ENCODE results near the gene LARP1B. TPM values are rescaled to one million over a fixed set of nuclear protein-coding genes. Genes with fewer than 3 reads are reported as not detected.

Gene LARP1B
- total RNA-seq, 1 experiment from 2014 or later: 14.8 TPM

- Histone ChIP-seq H3K79me2 (ENCODE audit: low read length) (no peaks in the 10 kb centered on the region), H3K27me3 (ENCODE audit: low read length) (no peaks in the 10 kb centered on the region), H2AFZ (ENCODE audit: low read length) (no peak overlapping the region), H4K20me1 (ENCODE audit: low read length) (no peaks in the 10 kb centered on the region), H3K27ac (ENCODE audit: low read length) (no peak overlapping the region), H3K4me2 (ENCODE audit: low read length) (no peak overlapping the region), H3K9ac (ENCODE audit: low read length) (no peak overlapping the region), H3K4me3 (ENCODE audit: low read length) (no peak overlapping the region), H3K4me1 (ENCODE audit: insufficient read depth, low read length) (no peaks in the 10 kb centered on the region), H3K9me2 (replicated peaks; ENCODE audit: low read length) (no peaks in the 10 kb centered on the region), H3F3A (ENCODE audit: low read length, unreplicated experiment) (no peaks in the 10 kb centered on the region), H3K9me3 (ENCODE audit: low read length) (no peaks in the 10 kb centered on the region), H3K36me3 (ENCODE audit: low read depth, low read length) (no peaks in the 10 kb centered on the region)
- no TSS peak for BruUV-seq (replicated peaks)
- ChIA-PET POLR2A (ENCODE audit: unreplicated experiment) (no interaction called here), CTCF (no interaction called here)
- no peak for TF ChIP-seq EZH2phosphoT487 (IDR thresholded peaks at IDR 0.05; ENCODE audit: borderline replicate concordance, low read length)
- no peak for TF ChIP-seq EZH2 (IDR thresholded peaks at IDR 0.05; ENCODE audit: low read length, unreplicated experiment)
- TF ChIP-seq CTCF (conservative IDR thresholded peaks at IDR 0.05; ENCODE audit: low read depth, low read length): no peak
- DNase-seq (no peak), ATAC-seq (no peak)
- intact Hi-C loops (cut with micrococcal nuclease): no loop called here
These were observed 84.6 kb downstream of the LARP1B start for GRCh38 chr4:128145727-128146126.

GRCh38 chr4:128153800-128154199, 92.7 kb downstream of the LARP1B start:
- no peaks in the 10 kb centered on the region for H3K9me3 ChIP-seq (ENCODE audit: low read length)
- no peak overlapping the region for H3K4me2 ChIP-seq (ENCODE audit: low read length)
- no peaks in the 10 kb centered on the region for H3K9me2 ChIP-seq (replicated peaks; ENCODE audit: low read length)
- H3K79me2 ChIP-seq (ENCODE audit: low read length): no peaks in the 10 kb centered on the region
- no peaks in the 10 kb centered on the region; the same call in 1 of the 2 replicates for H3K4me1 ChIP-seq (ENCODE audit: insufficient read depth, low read length)
- no peaks in the 10 kb centered on the region for H3K27me3 ChIP-seq (ENCODE audit: low read length)
- peak; percentile 81 for ATAC-seq
- intact Hi-C loops (cut with micrococcal nuclease): no loop called here
- BruUV-seq (replicated peaks): no TSS peak
- no peak overlapping the region for H2AFZ ChIP-seq (ENCODE audit: low read length)
- H3K9ac ChIP-seq (ENCODE audit: low read length): no peak overlapping the region
- H3K4me3 ChIP-seq (ENCODE audit: low read length): no peak overlapping the region
- TF ChIP-seq CTCF (conservative IDR thresholded peaks at IDR 0.05; ENCODE audit: low read depth, low read length): no peak
- TF ChIP-seq EZH2 (IDR thresholded peaks at IDR 0.05; ENCODE audit: low read length, unreplicated experiment): no peak
- TF ChIP-seq EZH2phosphoT487 (IDR thresholded peaks at IDR 0.05; ENCODE audit: borderline replicate concordance, low read length): no peak
- CTCF ChIA-PET: no interaction called here
- POLR2A ChIA-PET (ENCODE audit: unreplicated experiment): no interaction called here
- H3K27ac ChIP-seq (ENCODE audit: low read length): no peak overlapping the region
- H4K20me1 ChIP-seq (ENCODE audit: low read length): no peaks in the 10 kb centered on the region
- no peaks in the 10 kb centered on the region for H3F3A ChIP-seq (ENCODE audit: low read length, unreplicated experiment)
- DNase-seq: peak; percentile 58
- no peaks in the 10 kb centered on the region for H3K36me3 ChIP-seq (ENCODE audit: low read depth, low read length)

- Histone ChIP-seq H3K9me2 (replicated peaks; ENCODE audit: low read length) (no peaks in the 10 kb centered on the region), H3F3A (ENCODE audit: low read length, unreplicated experiment) (no peaks in the 10 kb centered on the region), H3K9ac (ENCODE audit: low read length) (no peak overlapping the region), H3K79me2 (ENCODE audit: low read length) (no peaks in the 10 kb centered on the region), H3K36me3 (ENCODE audit: low read depth, low read length) (no peaks in the 10 kb centered on the region), H4K20me1 (ENCODE audit: low read length) (no peaks in the 10 kb centered on the region), H3K4me3 (ENCODE audit: low read length) (no peak overlapping the region), H3K9me3 (ENCODE audit: low read length) (no peaks in the 10 kb centered on the region), H3K4me2 (ENCODE audit: low read length) (no peak overlapping the region), H3K4me1 (ENCODE audit: insufficient read depth, low read length) (peaks cover 12% of the 10 kb centered on the region), H3K27ac (ENCODE audit: low read length) (no peak overlapping the region), H3K27me3 (ENCODE audit: low read length) (no peaks in the 10 kb centered on the region), H2AFZ (ENCODE audit: low read length) (no peak overlapping the region)
- ChIA-PET POLR2A (ENCODE audit: unreplicated experiment) (no interaction called here), CTCF (no interaction called here)
- no peak for DNase-seq
- no peak for ATAC-seq
- TF ChIP-seq EZH2 (IDR thresholded peaks at IDR 0.05; ENCODE audit: low read length, unreplicated experiment) (no peak), EZH2phosphoT487 (IDR thresholded peaks at IDR 0.05; ENCODE audit: borderline replicate concordance, low read length) (no peak), CTCF (conservative IDR thresholded peaks at IDR 0.05; ENCODE audit: low read depth, low read length) (no peak)
- intact Hi-C loops (cut with micrococcal nuclease): no loop called here
- BruUV-seq (replicated peaks): no TSS peak
These were observed 94.2 kb downstream of the LARP1B start for GRCh38 chr4:128155231-128155855.
